HG02852 (cell line): Measurements from ENCODE around the gene KCND1.
"Not testable (repeated sequence)": the region's sequence is repeated elsewhere in the genome, so short reads cannot be mapped to it uniquely, and the experiment has no call there.

Experiments
- ATAC-seq: cut with Tn5 transposase; IDR thresholded peaks from one replicate; pipeline ENCODE4 v1.9.1; 2021; ENCODE audit warnings: mild to moderate bottlenecking, moderate library complexity; ENCODE audit not compliant: unreplicated experiment

The KCND1 gene

GRCh38 chrX:48971249-48972219 lies at the start of gene KCND1:
TSS of gene KCND1 (minus strand) at chrX:48971844. CDS start at chrX:48970271, 1,573 bp downstream.
- no peak for ATAC-seq

- no peak for ATAC-seq
Measured at GRCh38 chrX:49019599-49020249, 48.1 kb upstream of the KCND1 start.

- ATAC-seq = no peak
Measured at GRCh38 chrX:49019050-49019449, 47.4 kb upstream of the KCND1 start.

- ATAC-seq = no peak
Measured at GRCh38 chrX:49003696-49004095, 32.1 kb upstream of the KCND1 start.

- peak; percentile 68 for ATAC-seq
Measured at GRCh38 chrX:49002091-49002935, 30.7 kb upstream of the KCND1 start, which contains the start of gene GRIPAP1. TSS of gene GRIPAP1 (minus strand) at chrX:49002264. CDS start at chrX:49002229, 35 bp downstream.

GRCh38 chrX:49001521-49002090 lies 30.0 kb upstream of the KCND1 start:
- peak; percentile 27 for ATAC-seq

GRCh38 chrX:49000636-49001035 lies 29.0 kb upstream of the KCND1 start:
- no peak for ATAC-seq

- no peak for ATAC-seq
Measured at GRCh38 chrX:48999030-48999429, 27.4 kb upstream of the KCND1 start.

DNA sequence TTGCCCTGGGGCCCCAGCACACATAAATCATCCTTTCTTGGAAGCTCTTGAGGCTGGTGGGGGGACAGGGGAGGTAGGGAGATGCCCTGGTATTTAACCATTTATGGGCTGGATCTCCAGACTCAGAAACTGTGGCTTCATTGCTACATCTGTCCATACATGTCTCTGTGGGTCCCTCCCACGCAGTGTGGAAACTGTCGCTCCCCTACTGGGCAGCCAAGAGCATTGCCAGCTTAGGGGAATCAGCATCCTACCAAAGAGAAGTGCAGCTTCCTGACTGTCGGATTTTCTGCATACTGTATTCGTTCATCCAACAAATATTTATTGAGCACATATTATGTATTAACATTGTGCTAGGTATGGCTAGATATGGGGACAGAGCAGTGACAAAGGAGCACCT lies 26.7 kb upstream of the KCND1 start:
- no peak for ATAC-seq

DNA sequence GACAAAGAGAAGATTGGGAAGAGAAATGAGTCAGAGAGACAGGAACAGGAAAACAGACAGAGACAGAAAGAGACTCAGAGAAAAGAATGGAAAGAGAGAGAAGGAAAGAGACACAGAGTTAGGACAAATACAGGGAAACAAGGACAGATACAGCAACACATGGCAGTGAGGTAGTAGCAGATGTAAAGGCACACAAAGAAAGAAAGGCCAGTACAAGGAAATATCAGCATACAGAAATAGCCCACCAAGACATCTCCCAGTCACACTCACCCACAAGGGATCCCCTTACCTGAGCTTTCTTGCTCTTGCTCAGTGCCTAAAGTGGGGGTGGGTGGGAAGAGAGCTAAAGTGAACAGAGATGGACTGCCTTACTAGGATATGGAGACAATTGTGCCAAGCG lies 26.2 kb upstream of the KCND1 start:
- no peak for ATAC-seq

GRCh38 chrX:48997455-48997854 lies 25.8 kb upstream of the KCND1 start:
- no peak for ATAC-seq

GRCh38 chrX:48996969-48997368 lies 25.3 kb upstream of the KCND1 start:
- no peak for ATAC-seq

DNA sequence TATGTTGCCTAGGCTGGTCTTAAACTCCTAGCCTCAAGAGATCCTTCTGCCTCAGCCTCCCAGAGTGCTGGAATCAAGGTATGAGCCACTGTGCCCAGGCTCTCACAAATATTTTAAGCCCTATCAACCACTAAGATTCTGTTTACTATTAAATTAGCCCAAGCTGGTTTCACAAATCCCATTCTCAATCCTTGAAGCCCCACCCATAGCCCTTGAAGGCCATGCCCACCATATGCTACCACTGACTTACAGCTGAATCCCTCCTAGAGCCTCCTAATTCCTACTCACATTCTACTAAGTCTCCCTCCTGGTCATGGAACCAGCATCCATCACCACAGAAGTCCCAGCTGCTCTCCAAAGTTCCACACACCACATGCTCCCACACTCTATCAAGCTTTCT lies 20.7 kb upstream of the KCND1 start:
- no peak for ATAC-seq

DNA sequence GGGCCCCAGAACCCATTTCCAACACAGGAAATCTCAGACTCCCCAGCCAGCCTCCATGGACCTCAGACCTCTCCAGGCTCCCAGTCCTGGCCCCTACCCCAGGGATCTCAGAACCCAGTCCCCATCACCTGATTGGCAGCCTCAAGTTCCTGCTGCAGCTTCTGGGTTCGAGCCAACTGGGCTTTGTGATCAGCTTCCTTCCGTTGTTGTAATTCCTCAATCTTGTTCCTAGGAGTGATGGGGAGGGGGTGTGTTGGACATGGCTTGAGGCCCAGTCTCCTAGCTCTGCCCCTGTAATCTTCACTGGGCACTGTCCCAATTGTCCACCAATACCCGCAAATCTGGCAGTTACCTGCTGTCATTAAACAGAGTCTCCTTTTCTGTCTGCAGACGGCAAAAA lies 17.8 kb upstream of the KCND1 start:
- ATAC-seq = no peak

DNA sequence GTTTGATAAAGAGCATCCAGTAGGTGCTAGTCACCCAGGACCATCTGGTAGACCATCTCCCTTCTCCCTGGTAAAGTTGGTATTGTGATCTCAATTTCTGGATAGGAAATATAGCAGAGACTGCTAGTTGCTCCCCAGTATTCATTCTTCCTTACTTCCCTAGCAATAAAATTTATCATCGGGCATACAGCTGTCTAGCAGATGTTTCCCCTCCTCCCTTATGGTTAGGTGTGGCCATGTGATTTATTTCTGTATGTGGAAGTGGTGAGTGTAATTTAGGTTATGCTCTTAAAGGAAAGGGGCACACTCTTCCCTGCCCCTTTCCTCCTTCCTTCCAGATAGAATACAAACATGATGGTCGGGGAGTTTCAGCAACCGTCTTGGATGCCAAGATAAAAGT lies 12.3 kb upstream of the KCND1 start:
- ATAC-seq = no peak

DNA sequence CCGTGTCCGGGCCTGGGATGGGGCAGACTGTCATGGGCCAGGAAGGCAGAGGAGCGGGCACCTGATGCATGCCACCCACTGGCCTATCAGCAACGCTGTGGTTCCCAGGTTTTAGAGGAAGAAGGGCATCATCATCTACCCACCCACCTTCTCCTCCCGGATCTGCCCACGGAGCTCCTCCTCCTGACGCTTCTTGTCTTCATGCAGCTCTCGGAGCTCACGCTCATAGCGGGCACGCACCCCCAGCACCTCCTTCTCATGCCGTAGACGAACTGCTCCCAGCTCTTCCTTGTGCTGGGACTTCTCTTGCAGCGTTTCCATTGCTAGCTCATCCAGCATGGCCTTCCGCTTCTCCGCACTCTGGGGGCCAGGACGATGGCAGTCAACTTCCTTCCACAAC lies 11.4 kb upstream of the KCND1 start:
- ATAC-seq = no peak

- ATAC-seq = no peak
Measured at GRCh38 chrX:48981178-48981577, 9.5 kb upstream of the KCND1 start.

DNA sequence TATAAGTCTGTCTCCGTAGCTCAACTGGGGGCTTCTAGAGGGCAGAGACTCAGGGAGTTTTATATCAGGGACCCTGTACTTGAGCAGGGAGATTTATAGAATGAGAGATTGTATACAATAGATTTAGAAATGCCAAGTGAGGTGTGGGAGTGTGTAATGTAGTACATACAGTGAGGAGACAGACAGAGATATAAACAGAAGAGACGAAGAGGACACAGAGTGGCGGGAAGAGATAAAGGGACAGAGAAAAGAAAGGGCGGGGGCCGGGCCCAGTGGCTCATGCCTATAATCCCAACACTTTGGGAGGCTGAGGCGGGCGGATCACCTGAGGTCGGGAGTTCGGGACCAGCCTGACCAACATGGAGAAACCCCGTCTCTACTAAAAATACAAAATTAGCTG lies 8.7 kb upstream of the KCND1 start:
- ATAC-seq = not testable (repeated sequence)

- ATAC-seq = no peak
Measured at GRCh38 chrX:48978226-48978625, 6.6 kb upstream of the KCND1 start.

- no peak for ATAC-seq
Measured at GRCh38 chrX:48976086-48976485, 4.4 kb upstream of the KCND1 start.

DNA sequence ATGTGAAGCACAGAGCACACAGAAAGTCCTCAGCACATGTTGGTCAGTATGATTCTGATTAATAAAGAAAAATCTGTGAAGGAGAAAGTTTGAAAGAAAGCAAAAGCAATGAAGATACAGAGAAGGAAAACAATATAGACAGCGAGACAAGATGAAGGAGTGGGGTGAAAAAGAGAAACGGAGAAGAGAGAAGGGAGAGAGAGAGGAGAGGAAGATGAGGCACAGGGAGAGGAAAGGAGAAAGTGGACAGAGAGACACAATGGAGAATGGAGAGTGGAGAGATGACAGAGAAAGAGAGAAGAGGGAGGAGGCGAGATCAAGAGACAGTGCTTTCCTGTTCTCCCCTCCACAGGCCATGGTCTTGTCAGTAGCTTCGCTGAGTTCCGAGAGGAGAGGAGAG lies 3.9 kb upstream of the KCND1 start:
- no peak for ATAC-seq
